ENCODE measurements around the gene MCAT.

Gene MCAT

GRCh38 chr22:43153899-43154298 lies 10.7 kb upstream of the MCAT start:
- H3K27me3 ChIP-seq (replicated peaks in 2 of 5; ENCODE audit: control insufficient read depth in 4 of 5, insufficient read depth in 5 of 5, low read length in 4 of 5), result no peaks in the 10 kb centered on the region
- POLR2A ChIA-PET, result no interaction called here
- peaks cover 0 to 7% (median 4%) of the 10 kb centered on the region in 4 experiments for H3K36me3 ChIP-seq (ENCODE audit: control insufficient read depth in 4 of 4, insufficient read depth in 4 of 4, low read length in 3 of 4)
- no peak for DNase-seq
- WGBS (ENCODE audit: insufficient coverage), result 81% methylated on average over 6 of the region's 9 CpGs
- peaks cover 0 to 46% (median 36%) of the 10 kb centered on the region in 4 experiments for H3K4me1 ChIP-seq (ENCODE audit: control extremely low read depth in 1 of 4, control insufficient read depth in 4 of 4, insufficient read depth in 4 of 4, low read length in 3 of 4)
- H3K9me3 ChIP-seq (ENCODE audit: control extremely low read depth in 1 of 5, control insufficient read depth in 4 of 5, insufficient read depth in 2 of 5, low read depth in 1 of 5, low read length in 4 of 5), result no peaks in the 10 kb centered on the region
- no peak overlapping the region for H3K27ac ChIP-seq (ENCODE audit: insufficient read depth in 1 of 2, low read depth in 1 of 2, low read length in 2 of 2, poor library complexity in 1 of 2, severe bottlenecking in 2 of 2)
- CTCF ChIA-PET, result no interaction called here
- no peak overlapping the region for H3K4me3 ChIP-seq (ENCODE audit: control insufficient read depth in 1 of 7, extremely low read depth in 1 of 7, insufficient read depth in 4 of 7, low read depth in 2 of 7, low read length in 6 of 7)

- Histone ChIP-seq H3K4me3 (ENCODE audit: control insufficient read depth in 1 of 7, extremely low read depth in 1 of 7, insufficient read depth in 4 of 7, low read depth in 2 of 7, low read length in 6 of 7) (peak overlapping the region; percentile 42 to 86 (median 76)), H3K9me3 (ENCODE audit: control extremely low read depth in 1 of 5, control insufficient read depth in 4 of 5, insufficient read depth in 2 of 5, low read depth in 1 of 5, low read length in 4 of 5) (no peaks in the 10 kb centered on the region), H3K27me3 (replicated peaks in 2 of 5; ENCODE audit: control insufficient read depth in 4 of 5, insufficient read depth in 5 of 5, low read length in 4 of 5) (no peaks in the 10 kb centered on the region), H3K36me3 (ENCODE audit: control insufficient read depth in 4 of 4, insufficient read depth in 4 of 4, low read length in 3 of 4) (peaks cover 0 to 7% (median 3%) of the 10 kb centered on the region in 4 experiments), H3K4me1 (ENCODE audit: control extremely low read depth in 1 of 4, control insufficient read depth in 4 of 4, insufficient read depth in 4 of 4, low read length in 3 of 4) (peaks cover 0 to 59% (median 47%) of the 10 kb centered on the region in 4 experiments), H3K27ac (ENCODE audit: insufficient read depth in 1 of 2, low read depth in 1 of 2, low read length in 2 of 2, poor library complexity in 1 of 2, severe bottlenecking in 2 of 2) (peak overlapping the region in 1 of 2 experiments; percentile 72)
- ChIA-PET CTCF (interaction anchor here (1.6 kb wide), 1 partner anchor 12 kb away, joined by 5 read pairs; no protein-coding TSS in a partner anchor), POLR2A (no interaction called here)
- whole genome bisulfite sequencing (ENCODE audit: insufficient coverage), result 5% methylated on average over 21 of the region's 22 CpGs
- DNase-seq, result peak; percentile 55 to 82 (median 70)
These were observed 9.3 kb upstream of the MCAT start for GRCh38 chr22:43152357-43153071.

GRCh38 chr22:43152003-43152356 lies 8.8 kb upstream of the MCAT start:
- POLR2A ChIA-PET, result no interaction called here
- Histone ChIP-seq H3K36me3 (ENCODE audit: control insufficient read depth in 4 of 4, insufficient read depth in 4 of 4, low read length in 3 of 4) (peaks cover 0 to 7% (median 3%) of the 10 kb centered on the region in 4 experiments), H3K27ac (ENCODE audit: insufficient read depth in 1 of 2, low read depth in 1 of 2, low read length in 2 of 2, poor library complexity in 1 of 2, severe bottlenecking in 2 of 2) (peak overlapping the region in 1 of 2 experiments; percentile 72), H3K4me3 (ENCODE audit: control insufficient read depth in 1 of 7, extremely low read depth in 1 of 7, insufficient read depth in 4 of 7, low read depth in 2 of 7, low read length in 6 of 7) (peak overlapping the region; percentile 42 to 86 (median 76)), H3K4me1 (ENCODE audit: control extremely low read depth in 1 of 4, control insufficient read depth in 4 of 4, insufficient read depth in 4 of 4, low read length in 3 of 4) (peaks cover 0 to 64% (median 52%) of the 10 kb centered on the region in 4 experiments), H3K27me3 (replicated peaks in 2 of 5; ENCODE audit: control insufficient read depth in 4 of 5, insufficient read depth in 5 of 5, low read length in 4 of 5) (no peaks in the 10 kb centered on the region), H3K9me3 (ENCODE audit: control extremely low read depth in 1 of 5, control insufficient read depth in 4 of 5, insufficient read depth in 2 of 5, low read depth in 1 of 5, low read length in 4 of 5) (no peaks in the 10 kb centered on the region)
- 0% methylated on average over 18 of the region's 18 CpGs for whole genome bisulfite sequencing (ENCODE audit: insufficient coverage)
- CTCF ChIA-PET, result interaction anchor here (1.6 kb wide), 1 partner anchor 12 kb away, joined by 5 read pairs; no protein-coding TSS in a partner anchor
- DNase-seq, result peak in 1 of 3 donors; percentile 43

GRCh38 chr22:43151251-43152002 lies 8.2 kb upstream of the MCAT start, which contains the start of gene TSPO:
Gene TSPO, plus strand, starts transcription at chr22:43151559. Its CDS starts 7,680 bp downstream, at chr22:43159239.
- CTCF ChIA-PET, result interaction anchor here (1.6 kb wide), 1 partner anchor 13 kb away, joined by 5 read pairs; no protein-coding TSS in a partner anchor
- Histone ChIP-seq H3K4me3 (ENCODE audit: control insufficient read depth in 1 of 7, extremely low read depth in 1 of 7, insufficient read depth in 4 of 7, low read depth in 2 of 7, low read length in 6 of 7) (peak within 1 kb of the TSS; percentile 48 to 86 (median 76)), H3K9me3 (ENCODE audit: control extremely low read depth in 1 of 5, control insufficient read depth in 4 of 5, insufficient read depth in 2 of 5, low read depth in 1 of 5, low read length in 4 of 5) (no peaks in the 10 kb centered on the region), H3K4me1 (ENCODE audit: control extremely low read depth in 1 of 4, control insufficient read depth in 4 of 4, insufficient read depth in 4 of 4, low read length in 3 of 4) (peaks cover 0 to 69% (median 54%) of the 10 kb centered on the region in 4 experiments), H3K36me3 (ENCODE audit: control insufficient read depth in 4 of 4, insufficient read depth in 4 of 4, low read length in 3 of 4) (peaks cover 0 to 7% (median 1%) of the 10 kb centered on the region in 4 experiments), H3K27me3 (replicated peaks in 2 of 5; ENCODE audit: control insufficient read depth in 4 of 5, insufficient read depth in 5 of 5, low read length in 4 of 5) (no peaks in the 10 kb centered on the region), H3K27ac (ENCODE audit: insufficient read depth in 1 of 2, low read depth in 1 of 2, low read length in 2 of 2, poor library complexity in 1 of 2, severe bottlenecking in 2 of 2) (peak within 1 kb of the TSS in 1 of 2 experiments; percentile 72)
- POLR2A ChIA-PET, result no interaction called here
- under 1% methylated on average over 56 of the region's 75 CpGs for WGBS (ENCODE audit: insufficient coverage)
- peak in 2 of 3 donors; percentile 21 to 46 for DNase-seq

- Histone ChIP-seq H3K36me3 (ENCODE audit: control insufficient read depth in 4 of 4, insufficient read depth in 4 of 4, low read length in 3 of 4) (peaks cover 0 to 3% (median under 1%) of the 10 kb centered on the region in 4 experiments), H3K4me3 (ENCODE audit: control insufficient read depth in 1 of 7, extremely low read depth in 1 of 7, insufficient read depth in 4 of 7, low read depth in 2 of 7, low read length in 6 of 7) (peak overlapping the region; percentile 36 to 86 (median 76)), H3K27me3 (replicated peaks in 2 of 5; ENCODE audit: control insufficient read depth in 4 of 5, insufficient read depth in 5 of 5, low read length in 4 of 5) (no peaks in the 10 kb centered on the region), H3K27ac (ENCODE audit: insufficient read depth in 1 of 2, low read depth in 1 of 2, low read length in 2 of 2, poor library complexity in 1 of 2, severe bottlenecking in 2 of 2) (peak overlapping the region in 1 of 2 experiments; percentile 72), H3K9me3 (ENCODE audit: control extremely low read depth in 1 of 5, control insufficient read depth in 4 of 5, insufficient read depth in 2 of 5, low read depth in 1 of 5, low read length in 4 of 5) (no peaks in the 10 kb centered on the region), H3K4me1 (ENCODE audit: control extremely low read depth in 1 of 4, control insufficient read depth in 4 of 4, insufficient read depth in 4 of 4, low read length in 3 of 4) (peaks cover 0 to 65% (median 54%) of the 10 kb centered on the region in 4 experiments)
- POLR2A ChIA-PET, result no interaction called here
- 82% methylated on average over 13 of the region's 15 CpGs for WGBS (ENCODE audit: insufficient coverage)
- no peak for DNase-seq
- CTCF ChIA-PET, result interaction anchor here (1.6 kb wide), 1 partner anchor 14 kb away, joined by 5 read pairs; no protein-coding TSS in a partner anchor
These were observed 7.6 kb upstream of the MCAT start for GRCh38 chr22:43150731-43151206.

GRCh38 chr22:43148581-43148980 lies 5.4 kb upstream of the MCAT start:
- no peaks in the 10 kb centered on the region for H3K36me3 ChIP-seq (ENCODE audit: control insufficient read depth in 4 of 4, insufficient read depth in 4 of 4, low read length in 3 of 4)
- CTCF ChIA-PET, result interaction anchor here (1.2 to 2.9 kb wide), 4 partner anchors 10 to 21 kb away, joined by 3 to 14 read pairs (median 4); no protein-coding TSS in a partner anchor
- peaks cover 0 to 53% (median 45%) of the 10 kb centered on the region in 4 experiments for H3K4me1 ChIP-seq (ENCODE audit: control extremely low read depth in 1 of 4, control insufficient read depth in 4 of 4, insufficient read depth in 4 of 4, low read length in 3 of 4)
- peak in 1 of 3 donors; percentile 17 for DNase-seq
- H3K4me3 ChIP-seq (ENCODE audit: control insufficient read depth in 1 of 7, extremely low read depth in 1 of 7, insufficient read depth in 4 of 7, low read depth in 2 of 7, low read length in 6 of 7), result no peak overlapping the region
- 50% methylated on average over 4 of the region's 6 CpGs for WGBS (ENCODE audit: insufficient coverage)
- POLR2A ChIA-PET, result interaction anchor here (0.6 kb wide), 1 partner anchor 10 kb away, joined by 3 read pairs; no protein-coding TSS in a partner anchor
- no peaks in the 10 kb centered on the region for H3K9me3 ChIP-seq (ENCODE audit: control extremely low read depth in 1 of 5, control insufficient read depth in 4 of 5, insufficient read depth in 2 of 5, low read depth in 1 of 5, low read length in 4 of 5)
- H3K27me3 ChIP-seq (replicated peaks in 2 of 5; ENCODE audit: control insufficient read depth in 4 of 5, insufficient read depth in 5 of 5, low read length in 4 of 5), result no peaks in the 10 kb centered on the region
- H3K27ac ChIP-seq (ENCODE audit: insufficient read depth in 1 of 2, low read depth in 1 of 2, low read length in 2 of 2, poor library complexity in 1 of 2, severe bottlenecking in 2 of 2), result no peak overlapping the region
